G401 (cell line): ENCODE results near the gene PRIMA1. TPM values are rescaled to one million over a fixed set of nuclear protein-coding genes. Genes with fewer than 3 reads are reported as not detected.

Source experiments
- DNase-seq: peaks from one replicate; pipeline ENCODE4 v3.0.0-alpha.2; 2015; ENCODE audit warnings: low spot score
- in situ Hi-C: cut with HindIII; loops from 2 replicates; pipeline ENCODE4 v1.10.0; 2016; ENCODE audit warnings: low sequenced_read_pairs, mixed read lengths
- total RNA-seq: library from RNA; depleted of rRNA; stranded (reverse); fragments of >200 nt; shearing (Covaris generic); gene quantifications from 2 replicates; pipeline ENCODE4 v1.2.3, GENCODE V29; 2014; rRNA removed

The PRIMA1 gene
- total RNA-seq, 1 experiment from 2014 or later: not detected

DNA sequence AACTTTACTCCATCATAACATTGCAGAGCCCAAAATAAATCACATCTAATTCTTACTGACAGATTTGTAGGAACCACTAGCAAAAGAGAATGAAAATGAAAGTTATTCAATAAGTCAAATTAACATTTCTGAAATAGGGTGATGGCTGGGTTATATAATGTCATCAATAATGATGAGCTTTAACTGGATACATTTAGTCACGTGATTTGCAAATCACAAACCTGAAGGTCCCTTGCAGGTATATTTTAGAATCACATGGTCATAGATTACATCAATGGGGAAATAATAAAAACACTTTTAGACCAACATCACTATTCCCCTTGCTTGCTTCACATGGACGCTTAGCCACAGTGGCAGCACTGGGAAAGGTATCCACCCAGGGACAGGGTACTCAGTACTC is 86.7 kb downstream of the PRIMA1 start:
- DNase-seq: no peak
- in situ Hi-C loops: no loop called here

DNA sequence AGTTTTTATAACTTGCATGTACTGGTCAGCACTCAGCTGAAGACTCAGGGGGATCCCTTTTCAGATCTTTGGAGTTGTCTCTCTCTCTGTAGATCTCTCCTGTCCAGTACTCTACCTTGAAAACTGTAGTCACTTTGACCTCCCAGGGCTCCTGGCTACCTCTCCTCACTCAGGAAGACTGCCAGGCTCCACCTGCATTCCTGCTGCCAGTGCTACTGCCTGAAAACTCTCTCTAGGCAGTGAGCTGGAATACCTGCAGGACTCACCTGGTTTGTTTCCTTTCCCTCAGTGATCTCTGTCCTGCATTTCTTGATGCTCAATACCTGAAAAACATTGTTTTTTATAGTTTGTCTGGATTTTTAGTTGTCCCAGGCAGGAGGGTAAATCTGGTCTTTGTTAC is 87.4 kb downstream of the PRIMA1 start:
- in situ Hi-C loops: no loop called here
- no peak for DNase-seq

- in situ Hi-C loops: no loop called here
Measured at GRCh38 chr14:93693914-93694313, 94.4 kb downstream of the PRIMA1 start.

DNA sequence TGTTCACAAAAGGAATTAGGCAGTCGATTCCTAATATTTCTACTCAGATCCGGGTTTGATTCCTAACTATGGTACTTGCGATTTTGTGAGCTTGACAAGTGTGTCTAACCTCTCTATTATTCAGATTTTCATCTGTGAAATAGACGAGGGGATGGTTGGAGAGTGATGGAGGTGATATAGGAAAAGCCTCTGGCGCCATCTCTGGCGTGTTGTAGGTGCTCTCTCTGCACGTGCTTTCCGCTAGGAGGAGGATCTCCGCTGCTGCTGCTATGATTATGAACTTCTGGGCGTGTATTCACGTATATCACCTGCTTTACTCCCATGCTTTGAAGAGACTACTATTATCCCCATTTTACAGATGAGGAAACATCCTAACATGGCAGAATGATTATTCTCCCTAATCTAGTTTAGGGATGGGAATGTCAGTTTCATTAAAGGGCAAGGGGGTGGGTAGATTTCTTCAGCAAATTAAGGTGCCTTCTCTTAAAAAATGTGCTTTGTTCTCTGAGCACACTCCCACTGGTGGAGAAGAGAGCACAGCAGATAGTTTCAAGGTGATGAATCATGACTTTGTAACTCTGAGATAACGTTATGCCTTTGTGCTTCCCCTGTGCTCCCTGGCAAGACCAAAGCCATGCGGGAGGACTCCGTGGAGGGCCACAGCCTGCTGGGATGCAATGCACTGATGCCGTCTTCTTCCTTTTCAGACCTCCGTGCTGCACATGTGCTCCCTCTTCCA is 97.1 kb downstream of the PRIMA1 start:
- DNase-seq: no peak
- in situ Hi-C loops: no loop called here

More at GRCh38 chr14:93693914-93694313, 94.4 kb downstream of the PRIMA1 start:
- no peak for DNase-seq

DNA sequence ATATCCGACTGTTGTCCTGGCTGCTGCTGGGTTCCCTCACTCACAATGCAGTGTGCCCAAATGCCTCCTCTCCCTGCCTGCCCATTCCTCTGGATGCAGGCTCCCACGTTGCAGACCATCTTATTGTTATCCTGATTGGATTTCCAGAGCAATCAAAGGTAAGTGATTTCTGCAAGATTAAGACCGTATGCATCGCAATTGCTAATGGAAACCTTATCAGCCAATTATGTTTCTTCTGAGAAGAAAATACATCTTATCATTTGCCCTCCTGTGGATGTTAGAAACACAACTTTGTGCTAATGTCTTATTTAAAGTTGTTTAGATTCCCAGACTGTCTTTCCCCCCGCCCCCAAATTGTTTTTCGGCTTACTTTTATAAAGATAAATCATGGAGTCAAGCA is 98.1 kb downstream of the PRIMA1 start:
- in situ Hi-C loops: no loop called here
- no peak for DNase-seq

- in situ Hi-C loops: no loop called here
- no peak for DNase-seq
Measured at GRCh38 chr14:93688820-93689219, 99.5 kb downstream of the PRIMA1 start.

DNA sequence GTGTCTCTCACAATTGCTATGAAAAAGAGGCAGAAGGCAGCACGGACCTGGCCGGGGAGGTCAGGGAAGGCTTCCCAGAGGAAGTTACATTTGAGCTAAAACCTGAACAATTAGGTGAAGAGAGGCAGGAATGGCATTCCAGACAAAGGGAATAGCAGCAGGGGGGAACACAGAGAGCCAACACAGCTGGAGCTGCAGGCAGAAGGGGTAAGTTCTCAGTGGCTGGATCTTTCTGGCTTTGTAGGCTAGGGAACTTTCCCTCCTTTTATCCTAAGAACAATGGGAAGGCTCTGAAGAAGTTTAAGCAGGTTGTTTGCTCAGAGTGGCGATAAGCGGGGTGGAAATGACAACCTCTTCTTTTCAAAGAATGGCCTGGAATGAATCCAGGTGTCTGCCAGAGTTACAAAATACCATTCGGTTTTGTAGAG is 100.0 kb downstream of the PRIMA1 start:
- no peak for DNase-seq
- in situ Hi-C loops: no loop called here

DNA sequence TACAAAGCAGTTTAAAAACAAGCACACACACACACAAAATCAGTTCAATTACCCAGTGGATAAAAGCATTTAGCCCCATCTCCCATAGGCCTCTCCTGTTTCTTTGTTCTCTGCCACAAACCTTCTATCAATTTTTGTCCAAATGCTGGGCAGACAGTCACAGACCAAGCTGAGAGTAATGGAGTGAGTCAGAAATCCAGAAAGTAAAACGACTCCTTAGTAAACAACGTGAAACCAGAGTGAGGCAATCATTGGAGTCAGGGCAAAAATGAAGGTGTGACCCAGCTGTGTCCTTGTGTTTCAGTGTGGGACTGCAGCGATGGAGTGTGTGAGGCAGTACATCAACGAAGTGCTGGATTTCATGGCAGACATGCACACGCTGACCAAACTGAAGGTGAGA is 102.0 kb downstream of the PRIMA1 start:
- no peak for DNase-seq
- in situ Hi-C loops: no loop called here

DNA sequence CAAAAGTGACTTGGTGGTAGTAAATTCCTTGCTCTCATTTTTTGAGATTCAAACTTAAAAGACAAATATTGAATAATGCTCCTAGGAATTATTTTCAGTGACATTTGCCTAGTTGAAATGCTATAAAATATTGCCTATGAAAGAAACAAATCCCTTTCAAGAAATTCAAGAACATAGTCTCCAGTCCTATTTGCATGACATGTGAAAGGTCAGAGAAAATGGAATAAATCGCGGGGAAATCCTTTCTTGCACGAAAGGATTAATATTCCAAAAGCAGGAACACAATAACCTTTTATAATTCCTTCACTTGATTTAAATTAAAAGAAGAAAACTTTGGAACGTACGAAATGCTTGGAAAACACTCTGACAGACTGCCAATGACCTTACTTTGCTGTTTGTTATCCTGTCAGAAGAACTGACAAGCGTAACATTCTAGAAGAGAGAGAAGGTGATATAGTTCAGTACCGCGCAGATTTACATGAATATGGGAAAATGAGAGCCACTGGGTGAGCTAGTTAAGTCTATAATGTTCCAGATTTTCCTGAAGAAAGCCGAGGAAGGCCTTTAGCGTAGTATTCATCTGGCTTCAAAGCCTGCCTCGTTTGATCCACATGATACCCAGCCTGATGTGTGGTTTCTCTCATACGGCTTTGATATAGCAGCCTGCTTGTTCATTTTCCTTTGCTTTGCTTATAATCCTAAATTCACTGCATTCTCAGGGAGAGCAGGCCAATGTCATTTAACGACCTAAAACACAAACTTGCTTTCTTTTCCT is 103.0 kb downstream of the PRIMA1 start:
- no peak for DNase-seq
- in situ Hi-C loops: no loop called here

DNA sequence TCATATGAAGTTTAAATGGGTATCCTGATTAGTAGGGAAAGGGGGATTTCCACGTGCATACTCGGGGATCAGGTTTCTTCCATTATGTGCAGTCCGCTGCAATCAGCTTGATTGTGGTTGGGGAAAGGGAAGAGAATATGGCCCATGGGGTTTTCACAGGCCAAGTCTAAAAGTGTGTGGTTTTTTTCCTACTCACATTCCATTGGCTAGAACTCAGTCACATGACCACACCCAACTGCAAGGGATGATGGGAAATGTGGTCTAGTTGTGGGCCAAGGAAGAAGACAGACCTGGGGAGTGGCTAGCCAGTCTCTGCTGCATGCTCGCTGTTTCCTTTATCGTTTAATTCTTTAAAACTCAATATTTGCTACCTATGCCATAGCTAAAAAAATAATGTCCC is 105.1 kb downstream of the PRIMA1 start:
- in situ Hi-C loops: no loop called here
- peak; percentile 9 for DNase-seq

GRCh38 chr14:93682459-93682858 is 105.8 kb downstream of the PRIMA1 start:
- DNase-seq: no peak
- in situ Hi-C loops: no loop called here

GRCh38 chr14:93676416-93676958 is 111.8 kb downstream of the PRIMA1 start:
- in situ Hi-C loops: no loop called here
- DNase-seq: no peak

- DNase-seq: no peak
- in situ Hi-C loops: no loop called here
Measured at GRCh38 chr14:93675651-93676050, 112.6 kb downstream of the PRIMA1 start.

- DNase-seq: no peak
- in situ Hi-C loops: no loop called here
Measured at GRCh38 chr14:93674343-93674742, 113.9 kb downstream of the PRIMA1 start.

GRCh38 chr14:93669632-93670031 is 118.7 kb downstream of the PRIMA1 start:
- no peak for DNase-seq
- in situ Hi-C loops: no loop called here

Other genes with a start within 250 kb of the PRIMA1 start
- not detected in 2 replicates for gene FAM181A, start 138.9 kb upstream of the PRIMA1 start, total RNA-seq
- 7.9 and 9.9 TPM in 2 replicates for gene ASB2, start 188.1 kb upstream of the PRIMA1 start, total RNA-seq
- gene CCDC197, start 208.8 kb upstream of the PRIMA1 start, total RNA-seq: not detected in 2 replicates
- 1.5 and 3.3 TPM in 2 replicates for gene OTUB2, start 237.9 kb upstream of the PRIMA1 start, total RNA-seq